Lower leg skin (tissue), 4 donors: ENCODE measurements around the gene DMKN. TPM values are rescaled to one million over a fixed set of nuclear protein-coding genes. Genes with fewer than 3 reads are reported as not detected.

Experiments used
- DNase-seq, 2 donors: peaks; one replicate each; pipeline ENCODE4 v3.0.0-alpha.2; 2019; ENCODE audit warnings: low spot score in 2 of 2
- H3K4me3 ChIP-seq: fragments of 200-600 bp; sonication (generic); 2 replicates; pipeline ENCODE4 v1.5.1; 2017; ENCODE audit warnings: mild to moderate bottlenecking, low read depth; ENCODE audit not compliant: poor library complexity, severe bottlenecking
- CTCF ChIP-seq, 3 donors: fragments of 450-650 bp; IDR thresholded peaks; one replicate each; pipeline ENCODE4 v1.5.1; 2016; ENCODE audit warnings: antibody characterized with exemption in 3 of 3, mild to moderate bottlenecking in 3 of 3, moderate library complexity in 2 of 3
- POLR2A ChIP-seq, 2 donors: fragments of 450-650 bp; IDR thresholded peaks; one replicate each; pipeline ENCODE4 v1.6.1; 2016 to 2017; ENCODE audit warnings: antibody characterized with exemption in 2 of 2, mild to moderate bottlenecking in 1 of 2, moderate library complexity in 1 of 2
- WGBS, 2 donors: methylation state at CpG; one replicate each; pipeline ENCODE4 v1.1.5; 2018; 5-methylcytosine and 5-hydroxymethylcytosine counted together
- intact Hi-C: fragments of 100-400 bp; cut with DNase I; formaldehyde crosslinking; loops from one replicate; pipeline ENCODE4 v1.15.0; 2023; ENCODE audit warnings: low total_unique reads
- total RNA-seq, 4 donors: library from RNA; depleted of rRNA; stranded (reverse); fragments of >200 nt; gene quantifications; one replicate each; pipeline ENCODE4 v1.1.0, GENCODE V29; 2016

DMKN gene
- total RNA-seq, 4 donors from 2014 or later, result 5,221 to 8,616 (median 5,967) TPM

GRCh38 chr19:35560271-35560670 lies 46.8 kb upstream of the DMKN start:
- DNase-seq, result no peak
- no peak overlapping the region for H3K4me3 ChIP-seq
- WGBS, 2 donors, result 87 to 92% methylated on average over 18 of the region's 18 CpGs
- no peak for TF ChIP-seq POLR2A (IDR thresholded peaks at IDR 0.05)
- intact Hi-C loops, result loop anchor here (5.0 kb wide), 1 partner anchor 503 kb away; no protein-coding TSS in a partner anchor

- no peak overlapping the region for H3K4me3 ChIP-seq
- no peak for DNase-seq
- no peak for TF ChIP-seq CTCF (IDR thresholded peaks at IDR 0.05)
- intact Hi-C loops, result loop anchor here (5.0 kb wide), 1 partner anchor 502 kb away; no protein-coding TSS in a partner anchor
- 88 to 91% methylated on average over 23 of the region's 23 CpGs for WGBS, 2 donors
These were observed 46.3 kb upstream of the DMKN start for GRCh38 chr19:35559781-35560180.

- H3K4me3 ChIP-seq, result no peak overlapping the region
- DNase-seq, result no peak
- intact Hi-C loops, result no loop called here
- 72 to 73% methylated on average over 11 of the region's 11 CpGs for whole genome bisulfite sequencing, 2 donors
- TF ChIP-seq POLR2A (IDR thresholded peaks at IDR 0.05) (no peak), CTCF (IDR thresholded peaks at IDR 0.05) (no peak)
These were observed 45.8 kb upstream of the DMKN start for GRCh38 chr19:35559281-35559659.

- intact Hi-C loops, result no loop called here
- 30 to 40% methylated on average over 51 to 52 of the region's 53 CpGs for WGBS, 2 donors
- no peak overlapping the region for H3K4me3 ChIP-seq
- DNase-seq, result no peak
- no peak for TF ChIP-seq CTCF (IDR thresholded peaks at IDR 0.05)
These were observed 45.2 kb upstream of the DMKN start for GRCh38 chr19:35558400-35559280.

GRCh38 chr19:35557539-35558399 lies 44.3 kb upstream of the DMKN start:
- peak in 1 of 2 donors; percentile 83 for DNase-seq
- WGBS, 2 donors, result 12 to 13% methylated on average over 43 to 47 of the region's 60 CpGs

More at GRCh38 chr19:35557539-35558399, 44.3 kb upstream of the DMKN start:
- intact Hi-C loops, result no loop called here
- H3K4me3 ChIP-seq, result peak overlapping the region; percentile 2
- TF ChIP-seq POLR2A (IDR thresholded peaks at IDR 0.05) (no peak), CTCF (IDR thresholded peaks at IDR 0.05) (no peak)
